Epithelial cell of proximal tubule (primary cell): ENCODE results near the gene KCTD16. TPM values are rescaled to one million over a fixed set of nuclear protein-coding genes. Genes with fewer than 3 reads are reported as not detected.

ENCODE experiments used
- DNase-seq: peaks from one replicate; pipeline ENCODE4 v3.0.0-alpha.2; 2011; ENCODE audit warnings: low read depth
- H3K4me3 ChIP-seq: 2 replicates; pipeline ENCODE4 v1.5.1; 2011; ENCODE audit warnings: low read depth, mild to moderate bottlenecking, low read length
- total RNA-seq: library from RNA; depleted of rRNA; stranded (reverse); fragments of >200 nt; gene quantifications from 2 replicates; pipeline ENCODE4 v1.2.3, GENCODE V29; 2015
- TF ChIP-seq, protein P1 (sequence below): conservative IDR thresholded peaks from 2 replicates; pipeline ENCODE4 v1.5.1; 2012; ENCODE audit warnings: low read depth, mild to moderate bottlenecking, low read length

Gene KCTD16
- 0.06 and 0.14 TPM in 2 replicates for total RNA-seq

- TF ChIP-seq, protein P1, sequence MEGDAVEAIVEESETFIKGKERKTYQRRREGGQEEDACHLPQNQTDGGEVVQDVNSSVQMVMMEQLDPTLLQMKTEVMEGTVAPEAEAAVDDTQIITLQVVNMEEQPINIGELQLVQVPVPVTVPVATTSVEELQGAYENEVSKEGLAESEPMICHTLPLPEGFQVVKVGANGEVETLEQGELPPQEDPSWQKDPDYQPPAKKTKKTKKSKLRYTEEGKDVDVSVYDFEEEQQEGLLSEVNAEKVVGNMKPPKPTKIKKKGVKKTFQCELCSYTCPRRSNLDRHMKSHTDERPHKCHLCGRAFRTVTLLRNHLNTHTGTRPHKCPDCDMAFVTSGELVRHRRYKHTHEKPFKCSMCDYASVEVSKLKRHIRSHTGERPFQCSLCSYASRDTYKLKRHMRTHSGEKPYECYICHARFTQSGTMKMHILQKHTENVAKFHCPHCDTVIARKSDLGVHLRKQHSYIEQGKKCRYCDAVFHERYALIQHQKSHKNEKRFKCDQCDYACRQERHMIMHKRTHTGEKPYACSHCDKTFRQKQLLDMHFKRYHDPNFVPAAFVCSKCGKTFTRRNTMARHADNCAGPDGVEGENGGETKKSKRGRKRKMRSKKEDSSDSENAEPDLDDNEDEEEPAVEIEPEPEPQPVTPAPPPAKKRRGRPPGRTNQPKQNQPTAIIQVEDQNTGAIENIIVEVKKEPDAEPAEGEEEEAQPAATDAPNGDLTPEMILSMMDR = no peak
- H3K4me3 ChIP-seq = peak within 1 kb of the TSS; percentile 73
- DNase-seq = peak; percentile 81
Observed at GRCh38 chr5:144170276-144171024, at the start of gene KCTD16, which contains the start of gene YIPF5. TSS of gene KCTD16 (plus strand) at chr5:144170873. TSS of gene YIPF5 (minus strand) at chr5:144170659. CDS start at chr5:144169955, 704 bp downstream.

DNA sequence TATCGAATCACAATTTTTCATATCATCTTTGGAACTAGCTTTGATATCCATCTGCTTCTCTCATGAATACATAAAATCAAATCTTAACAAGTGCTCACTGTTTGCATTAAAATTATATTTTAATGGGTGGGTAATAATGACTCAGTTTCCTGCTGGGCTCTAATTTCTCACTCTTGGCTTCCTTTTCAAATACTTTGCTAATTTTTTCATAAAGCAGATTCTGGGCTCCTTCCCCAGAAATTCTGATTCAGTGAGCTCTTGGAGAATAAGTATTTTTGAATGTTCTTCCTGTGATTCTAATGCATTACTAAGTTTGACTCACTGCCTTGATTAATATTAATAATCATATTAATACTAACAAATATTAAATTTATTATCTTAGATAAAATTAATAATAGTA, 49.1 kb upstream of the KCTD16 start:
- H3K4me3 ChIP-seq = no peak overlapping the region
- DNase-seq = no peak
- TF ChIP-seq, protein P1 = no peak

DNA sequence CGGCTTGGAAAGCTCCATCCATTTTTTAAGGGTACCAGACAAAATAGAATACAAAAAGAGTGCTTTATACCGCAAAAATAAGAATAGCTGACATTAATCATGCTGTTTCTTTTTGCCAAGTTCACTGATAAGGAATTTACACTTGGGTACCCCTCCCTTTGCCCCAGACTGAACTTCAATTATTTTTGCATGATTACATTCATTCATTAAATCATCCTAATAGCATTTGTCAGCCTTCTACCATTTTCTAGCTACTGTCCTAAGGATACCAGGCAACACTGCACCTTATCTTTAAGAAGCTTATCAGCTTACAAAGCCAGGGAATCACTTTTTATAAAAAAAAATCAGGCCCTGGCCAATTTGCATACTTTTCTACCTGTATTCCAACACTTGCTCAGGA, 48.6 kb upstream of the KCTD16 start:
- H3K4me3 ChIP-seq = no peak overlapping the region
- no peak for DNase-seq
- TF ChIP-seq, protein P1 = no peak

DNA sequence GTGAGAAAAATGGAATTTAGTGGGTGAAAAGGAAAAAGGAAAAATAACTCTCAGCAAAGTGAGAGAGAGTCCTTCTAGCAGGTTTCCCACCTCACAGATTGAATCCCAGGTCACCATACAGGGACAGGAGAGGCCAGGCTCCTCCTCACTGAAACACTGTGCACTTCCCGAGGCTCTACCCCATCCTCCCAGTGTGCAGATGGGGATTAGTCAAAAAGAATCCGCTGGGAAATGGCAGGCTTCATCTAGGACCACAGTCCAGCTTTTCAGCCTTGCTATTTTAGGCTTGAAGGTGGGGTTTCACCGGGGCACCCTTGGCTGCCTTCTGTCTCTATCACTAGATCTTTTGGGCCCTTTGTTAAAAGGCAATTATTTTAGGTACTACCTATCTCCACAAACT, 48.0 kb upstream of the KCTD16 start:
- TF ChIP-seq, protein P1 = no peak
- H3K4me3 ChIP-seq = no peak overlapping the region
- DNase-seq = no peak

- DNase-seq = no peak
- H3K4me3 ChIP-seq = no peak overlapping the region
- TF ChIP-seq, protein P1 = no peak
Observed at GRCh38 chr5:144125163-144125726, 45.4 kb upstream of the KCTD16 start.

- no peak overlapping the region for H3K4me3 ChIP-seq
- TF ChIP-seq, protein P1 = no peak
- no peak for DNase-seq
Observed at GRCh38 chr5:144126707-144127106, 44.0 kb upstream of the KCTD16 start.

DNA sequence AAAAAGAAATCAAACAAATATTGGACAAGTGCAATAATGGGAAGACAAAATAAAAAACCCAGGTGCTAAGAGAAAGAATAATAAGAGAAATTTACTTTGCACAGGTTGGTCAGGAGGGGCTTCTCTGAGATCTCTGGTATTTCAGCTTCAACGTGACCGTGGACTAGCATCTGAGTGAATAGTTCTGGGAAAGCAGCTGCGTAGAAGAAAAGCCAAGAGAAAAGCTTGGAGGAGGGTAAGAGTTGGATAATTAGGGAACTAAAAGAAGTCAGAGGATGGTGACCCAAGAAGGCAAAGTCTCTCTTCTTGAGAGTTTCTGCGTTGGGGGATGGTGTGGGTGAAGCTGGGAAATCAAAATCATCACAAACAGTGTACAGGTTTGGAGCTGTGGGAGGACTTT, 41.8 kb upstream of the KCTD16 start:
- TF ChIP-seq, protein P1 = no peak
- DNase-seq = no peak
- H3K4me3 ChIP-seq = no peak overlapping the region
